IPS-18a (cell line): ENCODE results near the gene TIMP4.

Source experiments
- H3K27ac ChIP-seq: one replicate; pipeline ENCODE4 v1.5.1; 2013; ENCODE audit warnings: low read length
- H3K27me3 ChIP-seq: one replicate; pipeline ENCODE4 v1.6.1; 2013; ENCODE audit warnings: mild to moderate bottlenecking, low read length; ENCODE audit not compliant: control insufficient read depth, insufficient read depth
- H3K36me3 ChIP-seq: one replicate; pipeline ENCODE4 v1.6.1; 2013; ENCODE audit warnings: low read depth, low read length; ENCODE audit not compliant: control insufficient read depth
- H3K4me1 ChIP-seq: one replicate; pipeline ENCODE4 v1.6.1; 2013; ENCODE audit warnings: low read depth, low read length; ENCODE audit not compliant: control insufficient read depth
- H3K4me3 ChIP-seq: one replicate; pipeline ENCODE4 v1.5.1; 2013; ENCODE audit warnings: low read length
- H3K9ac ChIP-seq: one replicate; pipeline ENCODE4 v1.6.1; 2013; ENCODE audit warnings: mild to moderate bottlenecking, low read length, moderate library complexity
- H3K9me3 ChIP-seq: one replicate; pipeline ENCODE4 v1.6.1; 2013; ENCODE audit warnings: low read depth, low read length; ENCODE audit not compliant: control insufficient read depth

Gene TIMP4

GRCh38 chr3:12141350-12141749 is 17.4 kb downstream of the TIMP4 start:
- Histone ChIP-seq H3K4me3 (no peak overlapping the region), H3K9ac (no peak overlapping the region), H3K4me1 (no peaks in the 10 kb centered on the region), H3K27ac (no peak overlapping the region), H3K36me3 (no peaks in the 10 kb centered on the region), H3K27me3 (no peaks in the 10 kb centered on the region), H3K9me3 (no peaks in the 10 kb centered on the region)

GRCh38 chr3:12139111-12139511 is 19.6 kb downstream of the TIMP4 start:
- H3K27ac ChIP-seq, result no peak overlapping the region
- no peaks in the 10 kb centered on the region for H3K27me3 ChIP-seq
- H3K36me3 ChIP-seq, result no peaks in the 10 kb centered on the region
- no peak overlapping the region for H3K4me3 ChIP-seq
- H3K9ac ChIP-seq, result no peak overlapping the region
- no peaks in the 10 kb centered on the region for H3K9me3 ChIP-seq
- no peaks in the 10 kb centered on the region for H3K4me1 ChIP-seq

GRCh38 chr3:12138044-12138443 is 20.7 kb downstream of the TIMP4 start:
- Histone ChIP-seq H3K27me3 (no peaks in the 10 kb centered on the region), H3K27ac (no peak overlapping the region), H3K9me3 (no peaks in the 10 kb centered on the region), H3K4me3 (no peak overlapping the region), H3K36me3 (no peaks in the 10 kb centered on the region), H3K4me1 (no peaks in the 10 kb centered on the region), H3K9ac (no peak overlapping the region)

GRCh38 chr3:12136371-12136770 is 22.3 kb downstream of the TIMP4 start:
- Histone ChIP-seq H3K36me3 (no peaks in the 10 kb centered on the region), H3K4me1 (no peaks in the 10 kb centered on the region), H3K9ac (no peak overlapping the region), H3K27ac (no peak overlapping the region), H3K9me3 (no peaks in the 10 kb centered on the region), H3K27me3 (no peaks in the 10 kb centered on the region), H3K4me3 (no peak overlapping the region)

- no peaks in the 10 kb centered on the region for H3K9me3 ChIP-seq
- H3K4me1 ChIP-seq, result no peaks in the 10 kb centered on the region
- no peaks in the 10 kb centered on the region for H3K27me3 ChIP-seq
- H3K9ac ChIP-seq, result no peak overlapping the region
- H3K36me3 ChIP-seq, result no peaks in the 10 kb centered on the region
- H3K4me3 ChIP-seq, result no peak overlapping the region
- H3K27ac ChIP-seq, result no peak overlapping the region
Measured at GRCh38 chr3:12135029-12135657, 23.6 kb downstream of the TIMP4 start.

GRCh38 chr3:12132881-12133280 is 25.8 kb downstream of the TIMP4 start:
- H3K9ac ChIP-seq, result no peak overlapping the region

GRCh38 chr3:12131351-12132090 is 27.2 kb downstream of the TIMP4 start:
- H3K27me3 ChIP-seq, result no peaks in the 10 kb centered on the region
- H3K27ac ChIP-seq, result no peak overlapping the region
- no peaks in the 10 kb centered on the region for H3K4me1 ChIP-seq
- H3K4me3 ChIP-seq, result no peak overlapping the region
- no peak overlapping the region for H3K9ac ChIP-seq
- H3K36me3 ChIP-seq, result no peaks in the 10 kb centered on the region
- H3K9me3 ChIP-seq, result no peaks in the 10 kb centered on the region

More at GRCh38 chr3:12132881-12133280, 25.8 kb downstream of the TIMP4 start:
- H3K9me3 ChIP-seq, result no peaks in the 10 kb centered on the region
- H3K36me3 ChIP-seq, result no peaks in the 10 kb centered on the region
- H3K27me3 ChIP-seq, result no peaks in the 10 kb centered on the region
- H3K4me3 ChIP-seq, result no peak overlapping the region
- H3K4me1 ChIP-seq, result no peaks in the 10 kb centered on the region
- H3K27ac ChIP-seq, result no peak overlapping the region

GRCh38 chr3:12127391-12127790 is 31.3 kb downstream of the TIMP4 start:
- Histone ChIP-seq H3K4me3 (no peak overlapping the region), H3K27ac (no peak overlapping the region), H3K9me3 (no peaks in the 10 kb centered on the region), H3K27me3 (no peaks in the 10 kb centered on the region), H3K9ac (no peak overlapping the region), H3K36me3 (no peaks in the 10 kb centered on the region), H3K4me1 (no peaks in the 10 kb centered on the region)

- H3K4me1 ChIP-seq, result no peaks in the 10 kb centered on the region
- H3K9me3 ChIP-seq, result no peaks in the 10 kb centered on the region
Measured at GRCh38 chr3:12125772-12126171, 32.9 kb downstream of the TIMP4 start.

GRCh38 chr3:12121466-12121865 is 37.2 kb downstream of the TIMP4 start:
- no peaks in the 10 kb centered on the region for H3K4me1 ChIP-seq
- no peaks in the 10 kb centered on the region for H3K27me3 ChIP-seq
- H3K36me3 ChIP-seq, result no peaks in the 10 kb centered on the region
- H3K9me3 ChIP-seq, result no peaks in the 10 kb centered on the region
- no peak overlapping the region for H3K9ac ChIP-seq
- no peak overlapping the region for H3K4me3 ChIP-seq
- H3K27ac ChIP-seq, result no peak overlapping the region

More at GRCh38 chr3:12125772-12126171, 32.9 kb downstream of the TIMP4 start:
- no peaks in the 10 kb centered on the region for H3K27me3 ChIP-seq
- no peak overlapping the region for H3K9ac ChIP-seq
- H3K36me3 ChIP-seq, result no peaks in the 10 kb centered on the region
- H3K27ac ChIP-seq, result no peak overlapping the region
- no peak overlapping the region for H3K4me3 ChIP-seq

GRCh38 chr3:12120374-12121140 is 38.2 kb downstream of the TIMP4 start:
- Histone ChIP-seq H3K9me3 (no peaks in the 10 kb centered on the region), H3K4me3 (no peak overlapping the region), H3K4me1 (no peaks in the 10 kb centered on the region), H3K27me3 (no peaks in the 10 kb centered on the region), H3K27ac (no peak overlapping the region), H3K36me3 (no peaks in the 10 kb centered on the region), H3K9ac (no peak overlapping the region)
